Smooth muscle cell (in vitro differentiated cells): ENCODE results near the gene FIGNL1. TPM values are rescaled to one million over a fixed set of nuclear protein-coding genes. Genes with fewer than 3 reads are reported as not detected.

ENCODE experiments used
- DNase-seq: peaks from one replicate; lab custom pipeline; 2025; ENCODE audit not compliant: unreplicated experiment; lab: John Stamatoyannopoulos, UW
- H2AFZ ChIP-seq: fragments of 200-600 bp; sonication (generic); 2 replicates; pipeline ENCODE4 v1.6.0; 2016; ENCODE audit warnings: antibody characterized with exemption, low read depth, mild to moderate bottlenecking
- H3F3A ChIP-seq: fragments of 200-600 bp; sonication (generic); 2 replicates; pipeline ENCODE4 v1.6.0; 2017; ENCODE audit warnings: antibody characterized with exemption, low read depth
- H3K27ac ChIP-seq: fragments of 200-600 bp; sonication (generic); 2 replicates; pipeline ENCODE4 v1.5.1; 2016; ENCODE audit warnings: low read depth, mild to moderate bottlenecking
- H3K27me3 ChIP-seq: fragments of 200-600 bp; sonication (generic); 2 replicates; pipeline ENCODE4 v1.6.1; 2016; ENCODE audit warnings: low read depth, mild to moderate bottlenecking
- H3K36me3 ChIP-seq: fragments of 200-600 bp; sonication (generic); 2 replicates; pipeline ENCODE4 v1.5.1; 2016; ENCODE audit warnings: low read depth
- H3K4me1 ChIP-seq: fragments of 200-600 bp; sonication (generic); 2 replicates; pipeline ENCODE4 v1.5.1; 2016; ENCODE audit warnings: low read depth
- H3K4me2 ChIP-seq: fragments of 200-600 bp; sonication (generic); 2 replicates; pipeline ENCODE4 v1.6.0; 2016; ENCODE audit warnings: mild to moderate bottlenecking
- H3K4me3 ChIP-seq: fragments of 200-600 bp; sonication (generic); 2 replicates; pipeline ENCODE4 v1.5.1; 2016; ENCODE audit warnings: mild to moderate bottlenecking
- H3K79me2 ChIP-seq: fragments of 200-600 bp; sonication (generic); 2 replicates; pipeline ENCODE4 v1.6.0; 2016; ENCODE audit warnings: low read depth, mild to moderate bottlenecking
- H3K9ac ChIP-seq: fragments of 200-600 bp; sonication (generic); 2 replicates; pipeline ENCODE4 v1.6.0; 2016; ENCODE audit warnings: low read depth
- H3K9me3 ChIP-seq: fragments of 200-600 bp; sonication (generic); replicated peaks from 2 replicates; pipeline ENCODE4 v1.5.1; 2016; ENCODE audit warnings: low read depth
- H4K20me1 ChIP-seq: fragments of 200-600 bp; sonication (generic); 2 replicates; pipeline ENCODE4 v1.6.0; 2016; ENCODE audit warnings: low read depth
- CTCF ChIP-seq: fragments of 200-600 bp; sonication (generic); IDR thresholded peaks from 2 replicates; pipeline ENCODE4 v1.5.1; 2017; ENCODE audit warnings: borderline replicate concordance, mild to moderate bottlenecking, antibody characterized with exemption; ENCODE audit not compliant: insufficient read depth, poor library complexity, severe bottlenecking
- WGBS: methylation state at CpG from one replicate; pipeline ENCODE4 v1.1.7; 2016; ENCODE audit warnings: low lambda C conversion rate; 5-methylcytosine and 5-hydroxymethylcytosine counted together
- polyA plus RNA-seq: library from polyadenylated mRNA; unstranded; fragments of >200 nt; fragmentation: Nextera tagmentation; extraction: Ambion mirVana; gene quantifications from 2 replicates; pipeline ENCODE4 v1.2.1, GENCODE V29; 2016
- total RNA-seq: library from RNA; depleted of rRNA; stranded (reverse); fragments of >200 nt; gene quantifications from 2 replicates; pipeline ENCODE4 v1.2.3, GENCODE V29; 2014

The FIGNL1 gene
- total and polyA plus RNA-seq, 2 experiments from 2014 or later: 6.3 to 10.8 TPM

- no peak overlapping the region for H3K4me3 ChIP-seq
- no peak overlapping the region for H3K9ac ChIP-seq
- H3K4me2 ChIP-seq: no peak overlapping the region
- no peaks in the 10 kb centered on the region for H3K4me1 ChIP-seq
- H3F3A ChIP-seq: no peaks in the 10 kb centered on the region
- no peaks in the 10 kb centered on the region for H3K9me3 ChIP-seq
- H3K36me3 ChIP-seq: no peaks in the 10 kb centered on the region
- no peaks in the 10 kb centered on the region for H3K27me3 ChIP-seq
- H2AFZ ChIP-seq: no peak overlapping the region
- H3K79me2 ChIP-seq: no peaks in the 10 kb centered on the region
- DNase-seq: no peak
- TF ChIP-seq CTCF: no peak
- WGBS: 90% methylated on average over 17 of the region's 17 CpGs
- H4K20me1 ChIP-seq: no peaks in the 10 kb centered on the region
- H3K27ac ChIP-seq: no peak overlapping the region
Measured at GRCh38 chr7:50470250-50471163, 20.4 kb upstream of the FIGNL1 start.

GRCh38 chr7:50469181-50469580, 19.0 kb upstream of the FIGNL1 start:
- WGBS: 92% methylated on average over 4 of the region's 4 CpGs
- Histone ChIP-seq H3K27me3 (no peaks in the 10 kb centered on the region), H4K20me1 (no peaks in the 10 kb centered on the region), H3K4me2 (no peak overlapping the region), H3K4me3 (no peak overlapping the region), H3K4me1 (no peaks in the 10 kb centered on the region), H3K9ac (no peak overlapping the region), H3K9me3 (no peaks in the 10 kb centered on the region), H3K36me3 (no peaks in the 10 kb centered on the region), H3K27ac (no peak overlapping the region), H3K79me2 (no peaks in the 10 kb centered on the region), H3F3A (no peaks in the 10 kb centered on the region), H2AFZ (no peak overlapping the region)
- DNase-seq: no peak
- no peak for TF ChIP-seq CTCF

GRCh38 chr7:50467817-50468610, 17.9 kb upstream of the FIGNL1 start:
- Histone ChIP-seq H3K79me2 (no peaks in the 10 kb centered on the region), H4K20me1 (no peaks in the 10 kb centered on the region), H3K4me3 (no peak overlapping the region), H2AFZ (no peak overlapping the region), H3K9me3 (no peaks in the 10 kb centered on the region), H3K27ac (no peak overlapping the region), H3K4me2 (peak overlapping the region; percentile 75), H3K27me3 (no peaks in the 10 kb centered on the region), H3K4me1 (no peaks in the 10 kb centered on the region), H3F3A (no peaks in the 10 kb centered on the region), H3K36me3 (no peaks in the 10 kb centered on the region), H3K9ac (no peak overlapping the region)
- DNase-seq: peak; percentile 27
- WGBS: 21% methylated on average over 30 of the region's 30 CpGs
- TF ChIP-seq CTCF: peak; percentile 88
